A549 (cell line): Measurements from ENCODE around the gene CTCFL.

ENCODE experiments used
- ATOH8 ChIP-seq: fragments of 250-450 bp; sonication (Bioruptor Pico); IDR thresholded peaks from 2 replicates; pipeline ENCODE4 v1.5.0; 2020; ENCODE audit warnings: low read depth, mild to moderate bottlenecking, moderate library complexity
- BHLHE40 ChIP-seq: IDR thresholded peaks from 2 replicates; pipeline ENCODE4 v1.6.1; 2012; ENCODE audit warnings: low read depth, low read length, inconsistent platforms
- CEBPB ChIP-seq, 2 experiments: fragments of >200 bp in 1 of 2; sonication (Bioruptor Twin) in 1 of 2; formaldehyde crosslinking in 1 of 2; IDR thresholded peaks; 2 replicates each; pipeline ENCODE4 v1.6.1; 2012 to 2016
- CHD2 ChIP-seq: fragments of 150-350 bp; IDR thresholded peaks from 2 replicates; pipeline ENCODE4 v1.6.1; 2014; ENCODE audit warnings: low read length; ENCODE audit not compliant: partially characterized antibody
- CTCF ChIP-seq: fragments of >200 bp; sonication (Bioruptor Twin); formaldehyde crosslinking; IDR thresholded peaks from 3 replicates; pipeline ENCODE4 v1.5.1; 2016
- EP300 ChIP-seq, 2 experiments: fragments of >200 bp; sonication (Bioruptor Twin); formaldehyde crosslinking; IDR thresholded peaks; 2 replicates in 1 of 2; 3 replicates in 1 of 2; pipeline ENCODE4 v1.6.1; 2016 to 2017
- MAFK ChIP-seq: fragments of 450-650 bp; IDR thresholded peaks from 2 replicates; pipeline ENCODE4 v1.6.1; 2014; ENCODE audit not compliant: partially characterized antibody
- MAX ChIP-seq: IDR thresholded peaks from 2 replicates; pipeline ENCODE4 v1.6.1; 2012
- MAZ ChIP-seq: fragments of 150-350 bp; IDR thresholded peaks from 2 replicates; pipeline ENCODE4 v1.6.1; 2014; ENCODE audit warnings: antibody characterized with exemption, low read depth, low read length, borderline replicate concordance
- POLR2A ChIP-seq: IDR thresholded peaks from 2 replicates; pipeline ENCODE4 v1.6.1; 2012; ENCODE audit warnings: mild to moderate bottlenecking, low read length
- RCOR1 ChIP-seq: fragments of 150-350 bp; IDR thresholded peaks from 2 replicates; pipeline ENCODE4 v1.6.1; 2014; ENCODE audit warnings: antibody characterized with exemption, low read length, low read depth
- REST ChIP-seq: fragments of 200-600 bp; sonication (generic); IDR thresholded peaks from 2 replicates; pipeline ENCODE4 v1.6.1; 2016; ENCODE audit warnings: antibody characterized with exemption, mild to moderate bottlenecking, moderate library complexity

- TF ChIP-seq CTCF (no peak), CEBPB (IDR thresholded peaks at IDR 0.05) (no peak), EP300 (IDR thresholded peaks at IDR 0.05) (no peak), RCOR1 (no peak), ATOH8 (CRISPR knock-in tag) (no peak), MAZ (no peak), POLR2A (no peak), BHLHE40 (no peak), MAX (no peak), MAFK (no peak), REST (no peak), CHD2 (no peak)
Measured at GRCh38 chr20:57458400-57459160, 66.4 kb downstream of the CTCFL start.
